Measurements from ENCODE around the gene CGREF1.

GRCh38 chr2:27136751-27137150, 17.8 kb upstream of the CGREF1 start:
- TF ChIP-seq CTCF (IDR thresholded peaks at IDR 0.05; ENCODE audit: low read length) = no peak
- no peak for TF ChIP-seq EZH2 (optimal IDR thresholded peaks at IDR 0.05; ENCODE audit: low read depth, low read length)
- no peak for TF ChIP-seq EZH2phosphoT487 (IDR thresholded peaks at IDR 0.05; ENCODE audit: low read length)

All from MM.1S (cell line).